ENCODE data around the gene KRT83.

KRT83 gene

DNA sequence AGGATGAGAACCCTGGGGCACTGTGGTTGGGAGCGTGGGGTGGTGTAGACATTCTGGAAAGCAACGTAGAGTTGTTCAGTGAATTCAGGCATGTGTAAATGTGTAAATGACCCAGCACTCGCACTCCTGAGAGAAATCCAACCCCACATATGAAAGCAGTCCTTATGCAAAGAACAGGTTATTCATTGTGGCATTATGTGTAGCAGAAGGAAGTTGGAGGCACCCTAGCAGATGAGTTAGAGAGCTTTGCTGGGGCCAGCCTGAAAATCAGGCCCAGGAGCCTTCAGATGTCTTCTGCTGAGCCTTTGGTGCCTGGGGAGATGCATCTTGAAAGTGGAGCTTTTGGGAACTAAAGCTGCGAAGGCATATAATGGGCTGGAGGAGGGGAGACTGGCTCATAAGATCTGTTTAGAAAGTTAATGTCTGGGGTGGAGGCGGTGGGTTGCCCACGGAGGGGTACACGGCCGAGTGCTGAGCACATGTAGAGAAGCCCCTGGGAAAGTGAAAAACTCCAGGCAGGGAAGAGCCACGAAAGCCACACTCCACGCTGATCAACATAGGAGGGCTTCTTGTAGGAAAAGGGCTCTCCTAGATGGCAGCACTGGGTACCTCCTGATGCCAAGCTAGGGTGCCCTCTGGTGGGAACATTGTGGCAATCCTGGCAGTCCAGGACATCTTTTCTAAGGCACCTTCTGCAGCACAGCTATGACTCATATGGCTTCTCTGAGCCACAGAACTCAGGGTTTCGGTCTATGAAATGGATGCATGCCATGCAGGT, 6.0 kb upstream of the KRT83 start (continued):
- TF ChIP-seq, protein P1, sequence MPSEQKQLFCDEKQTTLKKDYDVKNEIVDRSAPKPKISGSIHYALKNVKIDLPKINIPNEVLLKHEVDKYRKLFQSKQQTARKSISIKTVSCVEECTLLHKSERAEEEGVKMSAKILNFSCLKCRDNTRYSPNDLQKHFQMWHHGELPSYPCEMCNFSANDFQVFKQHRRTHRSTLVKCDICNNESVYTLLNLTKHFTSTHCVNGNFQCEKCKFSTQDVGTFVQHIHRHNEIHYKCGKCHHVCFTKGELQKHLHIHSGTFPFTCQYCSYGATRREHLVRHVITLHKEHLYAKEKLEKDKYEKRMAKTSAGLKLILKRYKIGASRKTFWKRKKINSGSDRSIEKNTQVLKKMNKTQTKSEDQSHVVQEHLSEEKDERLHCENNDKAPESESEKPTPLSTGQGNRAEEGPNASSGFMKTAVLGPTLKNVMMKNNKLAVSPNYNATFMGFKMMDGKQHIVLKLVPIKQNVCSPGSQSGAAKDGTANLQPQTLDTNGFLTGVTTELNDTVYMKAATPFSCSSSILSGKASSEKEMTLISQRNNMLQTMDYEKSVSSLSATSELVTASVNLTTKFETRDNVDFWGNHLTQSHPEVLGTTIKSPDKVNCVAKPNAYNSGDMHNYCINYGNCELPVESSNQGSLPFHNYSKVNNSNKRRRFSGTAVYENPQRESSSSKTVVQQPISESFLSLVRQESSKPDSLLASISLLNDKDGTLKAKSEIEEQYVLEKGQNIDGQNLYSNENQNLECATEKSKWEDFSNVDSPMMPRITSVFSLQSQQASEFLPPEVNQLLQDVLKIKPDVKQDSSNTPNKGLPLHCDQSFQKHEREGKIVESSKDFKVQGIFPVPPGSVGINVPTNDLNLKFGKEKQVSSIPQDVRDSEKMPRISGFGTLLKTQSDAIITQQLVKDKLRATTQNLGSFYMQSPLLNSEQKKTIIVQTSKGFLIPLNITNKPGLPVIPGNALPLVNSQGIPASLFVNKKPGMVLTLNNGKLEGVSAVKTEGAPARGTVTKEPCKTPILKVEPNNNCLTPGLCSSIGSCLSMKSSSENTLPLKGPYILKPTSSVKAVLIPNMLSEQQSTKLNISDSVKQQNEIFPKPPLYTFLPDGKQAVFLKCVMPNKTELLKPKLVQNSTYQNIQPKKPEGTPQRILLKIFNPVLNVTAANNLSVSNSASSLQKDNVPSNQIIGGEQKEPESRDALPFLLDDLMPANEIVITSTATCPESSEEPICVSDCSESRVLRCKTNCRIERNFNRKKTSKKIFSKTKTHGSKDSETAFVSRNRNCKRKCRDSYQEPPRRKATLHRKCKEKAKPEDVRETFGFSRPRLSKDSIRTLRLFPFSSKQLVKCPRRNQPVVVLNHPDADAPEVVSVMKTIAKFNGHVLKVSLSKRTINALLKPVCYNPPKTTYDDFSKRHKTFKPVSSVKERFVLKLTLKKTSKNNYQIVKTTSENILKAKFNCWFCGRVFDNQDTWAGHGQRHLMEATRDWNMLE (tag by site-specific recombination; conservative IDR thresholded peaks at IDR 0.05; ENCODE audit: low read depth), result no peak; the same call in 1 of the 2 replicates
- TF ChIP-seq ZXDB (tag by site-specific recombination; IDR thresholded peaks at IDR 0.05), result 0 out of 2 replicates have a peak, but pooled peaks have one; percentile 27

DNA sequence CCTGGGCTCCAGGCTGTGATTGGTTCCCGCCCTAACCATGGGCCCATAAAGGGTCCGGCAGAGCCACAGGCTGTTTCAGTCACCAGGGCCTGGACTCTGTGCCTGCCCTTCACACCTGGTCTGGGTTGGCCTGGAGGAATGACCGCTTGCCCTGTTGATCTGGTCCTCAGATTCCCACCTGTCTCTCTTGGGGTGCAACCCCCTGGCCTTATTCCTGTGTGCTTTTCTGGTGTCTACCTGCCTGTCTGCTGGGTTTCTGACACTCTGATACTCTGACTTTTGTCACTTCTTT, 2.9 kb upstream of the KRT83 start:
- no peaks in the 10 kb centered on the region for H3K4me1 ChIP-seq (ENCODE audit: control insufficient read depth, insufficient read depth, low read length)
- H3K9me3 ChIP-seq (ENCODE audit: control insufficient read depth, insufficient read depth, low read depth, low read length), result no peaks in the 10 kb centered on the region
- no peak overlapping the region for H3K4me3 ChIP-seq (ENCODE audit: low read depth, low read length)
- TF ChIP-seq ZNF239 (tag by site-specific recombination; IDR thresholded peaks at IDR 0.05) (no peak), ZNF677 (tag by site-specific recombination; IDR thresholded peaks at IDR 0.05) (no peak), ZFP37 (tag by site-specific recombination; IDR thresholded peaks at IDR 0.05) (no peak), ZNF114 (tag by site-specific recombination; IDR thresholded peaks at IDR 0.05) (no peak)
- TF ChIP-seq, protein P2, sequence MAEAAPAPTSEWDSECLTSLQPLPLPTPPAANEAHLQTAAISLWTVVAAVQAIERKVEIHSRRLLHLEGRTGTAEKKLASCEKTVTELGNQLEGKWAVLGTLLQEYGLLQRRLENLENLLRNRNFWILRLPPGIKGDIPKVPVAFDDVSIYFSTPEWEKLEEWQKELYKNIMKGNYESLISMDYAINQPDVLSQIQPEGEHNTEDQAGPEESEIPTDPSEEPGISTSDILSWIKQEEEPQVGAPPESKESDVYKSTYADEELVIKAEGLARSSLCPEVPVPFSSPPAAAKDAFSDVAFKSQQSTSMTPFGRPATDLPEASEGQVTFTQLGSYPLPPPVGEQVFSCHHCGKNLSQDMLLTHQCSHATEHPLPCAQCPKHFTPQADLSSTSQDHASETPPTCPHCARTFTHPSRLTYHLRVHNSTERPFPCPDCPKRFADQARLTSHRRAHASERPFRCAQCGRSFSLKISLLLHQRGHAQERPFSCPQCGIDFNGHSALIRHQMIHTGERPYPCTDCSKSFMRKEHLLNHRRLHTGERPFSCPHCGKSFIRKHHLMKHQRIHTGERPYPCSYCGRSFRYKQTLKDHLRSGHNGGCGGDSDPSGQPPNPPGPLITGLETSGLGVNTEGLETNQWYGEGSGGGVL (tag by site-specific recombination; IDR thresholded peaks at IDR 0.05), result no peak
- ChIA-PET POLR2A (no interaction called here), CTCF (interaction anchor here (0.6 to 9.2 kb wide), 3 partner anchors 41 to 175 kb away, joined by 3 to 104 read pairs (median 4); no protein-coding TSS in a partner anchor)
- no peaks in the 10 kb centered on the region for H3K36me3 ChIP-seq (ENCODE audit: control insufficient read depth in 2 of 2, insufficient read depth in 1 of 2, low read length in 2 of 2)
- no peak overlapping the region for H3K27ac ChIP-seq (ENCODE audit: extremely low read depth, low read depth, low read length)

DNA sequence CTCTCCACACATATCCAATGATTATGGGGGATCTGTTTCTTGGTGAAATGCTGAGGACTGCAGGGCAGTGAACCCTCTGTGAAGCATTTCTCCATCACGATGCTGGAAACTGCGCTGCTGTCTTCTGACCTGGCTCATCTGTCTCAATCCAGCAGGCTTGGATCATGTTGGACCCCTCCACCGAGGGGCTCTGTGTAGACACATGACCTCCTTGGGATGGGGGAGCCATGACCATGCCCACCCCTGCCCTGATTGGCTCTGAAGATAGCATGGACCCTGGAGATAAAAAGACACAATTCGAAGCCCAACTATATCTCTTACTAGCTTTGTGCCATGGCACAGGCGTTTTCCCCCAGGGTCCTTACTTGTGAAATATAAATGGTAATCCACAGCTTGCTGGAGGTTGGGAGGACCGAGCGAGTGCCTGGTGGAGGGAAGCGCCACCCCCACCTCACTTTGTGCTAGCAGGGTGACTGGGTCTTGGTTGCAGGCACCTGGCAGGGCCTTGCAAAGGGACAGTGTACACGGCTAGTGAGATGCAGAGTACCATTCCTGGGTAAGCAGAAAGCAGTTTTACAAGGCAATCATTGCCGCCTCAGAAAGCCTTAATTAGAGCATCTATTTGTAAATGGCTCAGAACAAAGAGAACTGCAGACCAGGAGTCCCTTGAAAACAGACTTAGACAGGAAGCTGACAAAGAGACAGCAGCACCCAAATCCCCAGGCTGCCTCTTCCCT, 2.4 kb upstream of the KRT83 start:
- no peak overlapping the region for H3K27ac ChIP-seq (ENCODE audit: extremely low read depth, low read depth, low read length)
- H3K4me3 ChIP-seq (ENCODE audit: low read depth, low read length), result no peak overlapping the region
- no peak for TF ChIP-seq KLF9 (tag by site-specific recombination; IDR thresholded peaks at IDR 0.05; ENCODE audit: low read depth)
- TF ChIP-seq ZEB2 (tag by site-specific recombination; IDR thresholded peaks at IDR 0.05), result no peak
- TF ChIP-seq ZNF184 (tag by site-specific recombination; IDR thresholded peaks at IDR 0.05), result no peak
- no peak for TF ChIP-seq ZNF2 (tag by site-specific recombination; IDR thresholded peaks at IDR 0.05)
- no peak for TF ChIP-seq ZNF211 (tag by site-specific recombination; IDR thresholded peaks at IDR 0.05; ENCODE audit: low read depth)
- no peak for TF ChIP-seq BCL11B (tag by site-specific recombination; IDR thresholded peaks at IDR 0.05; ENCODE audit: low read depth)
- no peak for TF ChIP-seq ZSCAN23 (tag by site-specific recombination; IDR thresholded peaks at IDR 0.05)
- TF ChIP-seq SP7 (tag by site-specific recombination; IDR thresholded peaks at IDR 0.05), result no peak
- TF ChIP-seq ZNF423 (tag by site-specific recombination; IDR thresholded peaks at IDR 0.05), result no peak
- TF ChIP-seq, protein P3, sequence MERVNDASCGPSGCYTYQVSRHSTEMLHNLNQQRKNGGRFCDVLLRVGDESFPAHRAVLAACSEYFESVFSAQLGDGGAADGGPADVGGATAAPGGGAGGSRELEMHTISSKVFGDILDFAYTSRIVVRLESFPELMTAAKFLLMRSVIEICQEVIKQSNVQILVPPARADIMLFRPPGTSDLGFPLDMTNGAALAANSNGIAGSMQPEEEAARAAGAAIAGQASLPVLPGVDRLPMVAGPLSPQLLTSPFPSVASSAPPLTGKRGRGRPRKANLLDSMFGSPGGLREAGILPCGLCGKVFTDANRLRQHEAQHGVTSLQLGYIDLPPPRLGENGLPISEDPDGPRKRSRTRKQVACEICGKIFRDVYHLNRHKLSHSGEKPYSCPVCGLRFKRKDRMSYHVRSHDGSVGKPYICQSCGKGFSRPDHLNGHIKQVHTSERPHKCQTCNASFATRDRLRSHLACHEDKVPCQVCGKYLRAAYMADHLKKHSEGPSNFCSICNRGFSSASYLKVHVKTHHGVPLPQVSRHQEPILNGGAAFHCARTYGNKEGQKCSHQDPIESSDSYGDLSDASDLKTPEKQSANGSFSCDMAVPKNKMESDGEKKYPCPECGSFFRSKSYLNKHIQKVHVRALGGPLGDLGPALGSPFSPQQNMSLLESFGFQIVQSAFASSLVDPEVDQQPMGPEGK (tag by site-specific recombination; IDR thresholded peaks at IDR 0.05), result no peak
- no peaks in the 10 kb centered on the region for H3K36me3 ChIP-seq (ENCODE audit: control insufficient read depth in 2 of 2, insufficient read depth in 1 of 2, low read length in 2 of 2)
- H3K9me3 ChIP-seq (ENCODE audit: control insufficient read depth, insufficient read depth, low read depth, low read length), result no peaks in the 10 kb centered on the region
- POLR2A ChIA-PET, result no interaction called here
- CTCF ChIA-PET, result interaction anchor here (1.0 kb wide), 1 partner anchor 175 kb away, joined by 3 read pairs; no protein-coding TSS in a partner anchor
- H3K4me1 ChIP-seq (ENCODE audit: control insufficient read depth, insufficient read depth, low read length), result no peaks in the 10 kb centered on the region

All from HEK293 (cell line).